Esophagus muscularis mucosa (tissue), 4 donors: ENCODE results near the gene POU2F2. TPM values are rescaled to one million over a fixed set of nuclear protein-coding genes. Genes with fewer than 3 reads are reported as not detected.

Experiments
- DNase-seq: peaks from one replicate; pipeline ENCODE4 v3.0.0-alpha.2; 2017; ENCODE audit errors: extremely low spot score
- H3K27ac ChIP-seq, 4 donors: fragments of 200-600 bp; sonication (generic); replicated peaks in 1 of 4; 1 replicate in 3 of 4; 2 replicates in 1 of 4; pipeline ENCODE4 v1.5.1; 2016 to 2019; ENCODE audit warnings: mild to moderate bottlenecking in 1 of 4
- H3K27me3 ChIP-seq, 4 donors: fragments of 200-600 bp; sonication (generic); one replicate each; pipeline versions ENCODE4 v1.5.1 to v1.6.0; 2016 to 2019
- H3K36me3 ChIP-seq, 4 donors: fragments of 200-600 bp; sonication (generic); one replicate each; pipeline ENCODE4 v1.5.1; 2016 to 2019
- H3K4me1 ChIP-seq, 4 donors: fragments of 200-600 bp; sonication (generic); one replicate each; pipeline ENCODE4 v1.5.1; 2016 to 2019
- H3K4me3 ChIP-seq, 4 donors: fragments of 200-600 bp; sonication (generic); 1 replicate in 2 of 4; 2 replicates in 2 of 4; pipeline ENCODE4 v1.5.1; 2016 to 2019; ENCODE audit warnings: mild to moderate bottlenecking in 4 of 4, moderate library complexity in 1 of 4
- H3K9me3 ChIP-seq, 4 donors: fragments of 200-600 bp; sonication (generic); 1 replicate in 3 of 4; 2 replicates in 1 of 4; pipeline ENCODE4 v1.5.1; 2016 to 2019
- EP300 ChIP-seq: sonication (generic); formaldehyde crosslinking; IDR thresholded peaks from one replicate; pipeline ENCODE4 v1.6.1; 2017; ENCODE audit warnings: antibody characterized with exemption
- POLR2A ChIP-seq: fragments of 450-650 bp; IDR thresholded peaks from one replicate; pipeline ENCODE4 v1.6.1; 2017; ENCODE audit warnings: antibody characterized with exemption, moderate library complexity, mild to moderate bottlenecking, low read depth
- POLR2AphosphoS5 ChIP-seq, 2 donors: sonication (generic); formaldehyde crosslinking; IDR thresholded peaks; one replicate each; pipeline ENCODE4 v1.6.1; 2017; ENCODE audit warnings: antibody characterized with exemption in 2 of 2
- WGBS: methylation state at CpG from one replicate; pipeline ENCODE4 v1.1.5; 2018; 5-methylcytosine and 5-hydroxymethylcytosine counted together
- intact Hi-C: fragments of 100-400 bp; cut with DNase I; formaldehyde crosslinking; loops from one replicate; pipeline ENCODE4 v1.15.1; 2023
- total RNA-seq, 4 donors: library from RNA; depleted of rRNA; stranded (reverse); fragments of >200 nt; gene quantifications; one replicate each; pipeline versions ENCODE4 v1.1.0 to v1.2.1, GENCODE V29; 2016
- TF ChIP-seq, protein P1 (sequence below), 3 experiments: fragments of 200-600 bp in 2 of 3; fragments of 450-650 bp in 1 of 3; sonication (generic) in 2 of 3; IDR thresholded peaks; one replicate each; pipeline ENCODE4 v1.5.1; 2017 to 2019; ENCODE audit warnings: antibody characterized with exemption in 3 of 3, mild to moderate bottlenecking in 2 of 3, moderate library complexity in 1 of 3

POU2F2 gene
- total RNA-seq, 4 donors from 2014 or later = 0.52 to 2.5 (median 1.5) TPM

DNA sequence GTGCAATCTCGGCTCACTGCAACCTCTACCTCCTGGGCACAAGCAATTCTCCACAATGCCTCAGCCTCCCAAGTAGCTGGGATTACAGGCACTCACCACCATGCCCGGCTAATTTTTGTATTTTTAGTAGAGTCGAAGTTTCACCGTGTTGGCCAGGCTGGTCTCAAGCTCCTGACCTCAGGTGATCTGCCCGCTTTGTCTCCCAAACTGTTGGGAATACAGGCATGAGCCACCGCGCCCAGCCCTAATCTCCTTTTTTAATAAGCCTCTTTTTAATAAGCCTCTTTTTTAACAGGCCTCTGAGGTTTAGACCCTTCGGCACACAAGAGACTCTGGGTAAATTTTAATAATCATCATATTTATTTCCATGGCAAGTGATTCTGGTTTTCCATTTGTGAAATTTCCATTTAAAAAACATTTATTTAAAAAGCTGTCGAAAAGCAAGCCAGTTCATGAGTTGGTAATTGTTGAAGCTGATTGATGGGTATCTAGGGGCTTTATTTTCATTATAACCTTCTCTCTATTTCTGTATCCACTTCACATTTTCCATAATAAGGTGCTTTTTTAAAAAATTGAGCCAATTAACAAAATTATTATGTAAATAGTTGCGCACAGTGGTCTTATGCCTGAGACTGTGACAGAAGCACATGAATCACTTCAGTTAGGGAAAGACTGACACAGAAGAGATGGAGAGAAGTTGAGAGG, 11.8 kb downstream of the POU2F2 start:
- WGBS = 95% methylated on average over 10 of the region's 10 CpGs
- intact Hi-C loops = no loop called here
- Histone ChIP-seq H3K27me3 (peaks cover 0 to 24% (median 0%) of the 10 kb centered on the region in 4 donors), H3K27ac (no peak overlapping the region), H3K4me3 (no peak overlapping the region), H3K9me3 (no peaks in the 10 kb centered on the region), H3K4me1 (peaks cover 0 to 12% (median 9%) of the 10 kb centered on the region in 4 donors), H3K36me3 (no peaks in the 10 kb centered on the region)
- TF ChIP-seq POLR2A (no peak), EP300 (no peak), POLR2AphosphoS5 (IDR thresholded peaks at IDR 0.05) (no peak)
- TF ChIP-seq, protein P1, sequence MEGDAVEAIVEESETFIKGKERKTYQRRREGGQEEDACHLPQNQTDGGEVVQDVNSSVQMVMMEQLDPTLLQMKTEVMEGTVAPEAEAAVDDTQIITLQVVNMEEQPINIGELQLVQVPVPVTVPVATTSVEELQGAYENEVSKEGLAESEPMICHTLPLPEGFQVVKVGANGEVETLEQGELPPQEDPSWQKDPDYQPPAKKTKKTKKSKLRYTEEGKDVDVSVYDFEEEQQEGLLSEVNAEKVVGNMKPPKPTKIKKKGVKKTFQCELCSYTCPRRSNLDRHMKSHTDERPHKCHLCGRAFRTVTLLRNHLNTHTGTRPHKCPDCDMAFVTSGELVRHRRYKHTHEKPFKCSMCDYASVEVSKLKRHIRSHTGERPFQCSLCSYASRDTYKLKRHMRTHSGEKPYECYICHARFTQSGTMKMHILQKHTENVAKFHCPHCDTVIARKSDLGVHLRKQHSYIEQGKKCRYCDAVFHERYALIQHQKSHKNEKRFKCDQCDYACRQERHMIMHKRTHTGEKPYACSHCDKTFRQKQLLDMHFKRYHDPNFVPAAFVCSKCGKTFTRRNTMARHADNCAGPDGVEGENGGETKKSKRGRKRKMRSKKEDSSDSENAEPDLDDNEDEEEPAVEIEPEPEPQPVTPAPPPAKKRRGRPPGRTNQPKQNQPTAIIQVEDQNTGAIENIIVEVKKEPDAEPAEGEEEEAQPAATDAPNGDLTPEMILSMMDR (IDR thresholded peaks at IDR 0.05) = no peak
- DNase-seq = no peak

DNA sequence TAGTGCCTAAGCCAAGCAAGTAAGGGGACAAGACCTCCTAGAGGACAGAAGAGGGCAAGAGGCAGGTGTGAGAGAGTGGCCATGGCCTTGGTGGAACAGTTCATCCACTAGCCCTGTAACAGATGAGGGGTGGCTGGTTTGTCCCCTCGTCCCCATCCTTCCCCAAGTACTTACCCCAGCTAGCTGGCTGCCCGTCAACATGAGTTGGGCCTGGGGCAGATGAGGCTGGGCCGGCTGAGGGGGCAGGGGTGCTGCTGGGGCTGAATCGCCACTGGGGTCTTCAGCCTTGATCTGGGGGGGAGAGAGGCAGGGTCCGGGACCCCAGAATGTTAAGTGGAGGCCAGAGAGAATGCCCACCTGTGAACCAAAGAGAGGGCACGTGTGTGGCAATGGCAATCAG, 15.2 kb downstream of the POU2F2 start:
- TF ChIP-seq, protein P1 (IDR thresholded peaks at IDR 0.05) = no peak
- TF ChIP-seq POLR2A = no peak
- no peak for TF ChIP-seq EP300
- TF ChIP-seq POLR2AphosphoS5 (IDR thresholded peaks at IDR 0.05) = no peak
- Histone ChIP-seq H3K9me3 (no peaks in the 10 kb centered on the region), H3K36me3 (no peaks in the 10 kb centered on the region), H3K4me3 (no peak overlapping the region), H3K27ac (no peak overlapping the region), H3K27me3 (peaks cover 0 to 8% (median 0%) of the 10 kb centered on the region in 4 donors), H3K4me1 (peaks cover 6 to 23% (median 21%) of the 10 kb centered on the region in 4 donors)
- no peak for DNase-seq
- WGBS = 92% methylated on average over 6 of the region's 6 CpGs
- intact Hi-C loops = no loop called here

DNA sequence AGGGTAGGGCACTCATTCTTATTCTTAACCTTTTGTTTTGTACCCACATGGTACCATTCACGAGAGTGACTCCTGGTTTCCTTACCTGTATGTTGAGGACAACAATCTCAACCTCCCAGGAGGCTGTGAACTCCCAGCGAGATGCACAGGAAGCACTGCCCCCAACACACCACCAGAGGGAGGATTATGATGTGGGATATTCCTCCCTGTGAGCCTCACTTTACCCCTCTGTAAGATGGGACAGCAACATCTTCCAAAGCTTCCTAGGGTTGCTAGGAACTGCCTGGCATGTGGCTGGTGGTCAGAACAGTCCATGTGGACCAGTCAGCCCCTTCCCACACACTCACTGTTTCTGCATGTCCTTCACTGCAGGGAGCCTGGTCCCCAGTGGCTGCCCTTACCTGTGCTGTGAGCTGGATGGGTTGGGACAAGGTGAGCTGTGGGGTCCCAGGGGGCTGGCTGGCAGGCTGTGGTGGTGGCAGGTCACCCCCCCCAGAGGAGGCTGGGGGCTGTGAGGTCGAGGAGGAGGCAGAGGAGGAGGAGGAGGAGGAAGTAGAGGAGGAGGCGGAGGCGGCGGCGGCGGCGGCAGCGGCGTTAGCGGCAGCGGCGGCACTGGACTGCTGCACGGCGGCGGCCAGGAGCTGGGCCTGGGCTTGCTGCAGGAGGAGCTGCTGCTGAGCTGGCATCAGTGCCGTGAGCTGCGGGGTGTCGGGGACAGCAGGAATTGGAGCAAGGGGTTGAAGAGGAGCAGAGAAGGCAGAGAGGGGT, 15.8 kb downstream of the POU2F2 start:
- no peaks in the 10 kb centered on the region for H3K9me3 ChIP-seq
- DNase-seq = no peak
- no peak overlapping the region for H3K4me3 ChIP-seq
- intact Hi-C loops = no loop called here
- 86% methylated on average over 20 of the region's 20 CpGs for WGBS
- H3K36me3 ChIP-seq = no peaks in the 10 kb centered on the region
- H3K27me3 ChIP-seq = peaks cover 0 to 8% (median 0%) of the 10 kb centered on the region in 4 donors
- no peak overlapping the region for H3K27ac ChIP-seq
- no peak for TF ChIP-seq POLR2AphosphoS5 (IDR thresholded peaks at IDR 0.05)
- TF ChIP-seq, protein P1 (IDR thresholded peaks at IDR 0.05) = no peak
- no peak for TF ChIP-seq EP300
- no peak for TF ChIP-seq POLR2A
- H3K4me1 ChIP-seq = peaks cover 6 to 18% (median 15%) of the 10 kb centered on the region in 4 donors

DNA sequence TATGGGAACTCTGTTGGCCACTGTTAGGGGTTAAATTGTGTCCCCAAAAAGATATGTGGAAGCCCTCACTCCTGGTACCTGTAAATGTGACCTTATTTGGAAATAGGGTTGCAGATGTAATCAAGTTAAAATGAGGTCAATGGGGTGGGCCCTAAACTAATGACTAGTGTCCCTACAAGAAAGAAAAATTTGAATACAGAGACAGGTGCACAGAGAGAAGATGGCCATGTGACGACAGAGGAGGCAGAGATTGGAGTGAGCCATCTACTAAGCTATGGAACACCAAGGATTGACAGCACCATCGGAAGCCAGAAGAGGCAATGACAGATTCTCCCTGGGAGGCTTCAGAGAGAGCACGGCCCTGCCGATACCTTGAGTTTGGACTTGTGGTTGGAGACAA, 16.5 kb downstream of the POU2F2 start:
- Histone ChIP-seq H3K4me1 (peaks cover 6 to 15% (median 11%) of the 10 kb centered on the region in 4 donors), H3K36me3 (no peaks in the 10 kb centered on the region), H3K27ac (no peak overlapping the region), H3K9me3 (no peaks in the 10 kb centered on the region), H3K27me3 (peaks cover 0 to 8% (median 0%) of the 10 kb centered on the region in 4 donors), H3K4me3 (no peak overlapping the region)
- DNase-seq = no peak
- 78% methylated on average over 4 of the region's 4 CpGs for WGBS
- intact Hi-C loops = no loop called here
- TF ChIP-seq POLR2A = no peak
- no peak for TF ChIP-seq POLR2AphosphoS5 (IDR thresholded peaks at IDR 0.05)
- no peak for TF ChIP-seq EP300
- TF ChIP-seq, protein P1 (IDR thresholded peaks at IDR 0.05) = no peak
